HT1080 (cell line): ENCODE data around the gene C4orf50. TPM values are rescaled to one million over a fixed set of nuclear protein-coding genes. Genes with fewer than 3 reads are reported as not detected.
A peak's percentile ranks its signal among the peaks of the same experiment; 100 is the strongest.

ENCODE experiments used
- DNase-seq: peaks from one replicate; pipeline ENCODE4 v3.0.0-alpha.2; 2015; ENCODE audit warnings: low read depth
- total RNA-seq: library from RNA; depleted of rRNA; stranded (reverse); fragments of >200 nt; shearing (Covaris generic); gene quantifications from 2 replicates; pipeline ENCODE4 v1.2.3, GENCODE V29; 2014

C4orf50 gene
- total RNA-seq, 1 experiment from 2014 or later = not detected

- DNase-seq = no peak
Observed at GRCh38 chr4:5924461-5925125, 93.6 kb downstream of the C4orf50 start.

- DNase-seq = peak; percentile 34
Observed at GRCh38 chr4:5923376-5923775, 94.9 kb downstream of the C4orf50 start.

GRCh38 chr4:5922556-5922955, 95.7 kb downstream of the C4orf50 start:
- DNase-seq = no peak

DNA sequence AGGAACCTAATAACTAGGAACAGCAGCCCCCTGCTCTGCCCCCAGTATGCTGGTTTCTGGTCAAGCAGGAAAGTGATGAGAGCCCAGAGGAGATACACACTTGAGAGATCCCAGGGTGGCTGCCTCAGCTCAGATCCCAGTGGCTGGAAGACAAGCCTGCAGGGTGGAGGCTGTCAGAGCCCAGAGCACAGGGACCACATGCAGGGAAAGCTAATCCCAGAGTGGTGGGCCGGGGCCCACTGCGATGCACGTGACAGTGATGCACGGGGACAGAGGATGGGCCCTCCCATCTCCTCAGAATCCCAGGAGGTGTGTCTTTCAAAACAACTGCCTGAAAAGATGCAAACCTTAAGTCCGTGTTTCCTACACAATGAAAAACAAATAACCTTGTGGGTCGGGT, 96.2 kb downstream of the C4orf50 start:
- DNase-seq = no peak

DNA sequence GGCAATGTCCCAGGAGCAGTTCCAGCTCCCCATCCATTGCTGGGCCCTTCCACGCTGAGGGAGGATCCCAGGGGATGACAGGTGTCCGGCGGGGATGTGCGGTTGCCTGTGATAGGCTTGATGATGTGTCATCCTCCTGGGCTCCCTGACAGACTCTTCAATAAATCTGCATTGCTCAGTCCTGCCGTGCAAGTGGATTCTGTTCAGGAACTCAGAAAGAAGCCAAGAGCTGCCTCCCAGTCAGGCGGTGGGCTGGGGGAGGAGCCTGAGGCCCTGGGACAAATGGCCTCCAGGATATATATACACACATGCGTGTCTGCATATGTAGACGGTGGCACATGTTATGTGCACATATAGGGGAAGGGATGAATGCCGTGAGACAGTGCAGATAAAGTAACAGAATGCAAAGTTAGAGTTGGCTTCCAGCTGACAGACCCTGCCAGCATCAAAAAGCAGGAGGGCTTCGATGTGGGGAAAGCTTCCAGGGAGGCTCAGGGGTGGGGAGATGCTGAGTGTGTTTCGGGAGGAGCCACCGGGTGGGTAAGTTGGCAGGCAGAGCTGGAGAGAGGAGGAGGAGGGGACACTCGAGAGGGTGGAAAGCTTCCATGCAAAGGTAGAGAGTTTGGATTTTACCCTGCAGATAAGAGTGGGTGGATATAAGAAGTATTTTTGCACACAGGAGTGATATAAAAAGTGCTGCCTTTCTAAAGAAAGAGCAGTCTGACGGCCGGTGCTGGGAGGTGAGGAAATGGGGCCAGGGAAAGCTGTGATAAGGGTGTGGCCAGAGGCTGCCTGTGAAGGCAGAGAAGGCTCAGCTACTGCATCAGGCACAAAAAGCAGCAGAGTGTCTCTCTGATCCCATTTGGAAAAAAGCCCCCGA, 96.9 kb downstream of the C4orf50 start:
- peak; percentile 3 for DNase-seq

DNA sequence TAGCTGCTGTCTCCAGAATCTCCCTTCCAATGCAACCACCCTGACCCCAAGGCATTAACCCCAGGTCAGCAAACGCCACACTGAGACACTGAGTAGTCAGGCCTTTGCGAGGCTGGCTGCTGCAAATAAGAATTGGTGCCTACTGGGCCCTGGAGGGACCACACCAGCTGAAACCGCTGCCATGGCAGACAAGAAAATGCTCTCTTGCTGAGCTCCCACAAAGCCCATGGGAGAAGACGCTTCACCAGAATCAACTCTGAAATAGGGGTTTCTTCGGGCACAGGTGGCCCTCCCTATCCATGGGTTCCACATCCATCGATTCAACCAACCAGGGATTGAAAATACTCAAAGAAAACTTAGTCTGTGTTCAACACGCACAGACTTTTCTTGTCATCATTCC, 98.7 kb downstream of the C4orf50 start:
- DNase-seq = no peak

- DNase-seq = no peak
Observed at GRCh38 chr4:5919044-5919443, 99.2 kb downstream of the C4orf50 start.

DNA sequence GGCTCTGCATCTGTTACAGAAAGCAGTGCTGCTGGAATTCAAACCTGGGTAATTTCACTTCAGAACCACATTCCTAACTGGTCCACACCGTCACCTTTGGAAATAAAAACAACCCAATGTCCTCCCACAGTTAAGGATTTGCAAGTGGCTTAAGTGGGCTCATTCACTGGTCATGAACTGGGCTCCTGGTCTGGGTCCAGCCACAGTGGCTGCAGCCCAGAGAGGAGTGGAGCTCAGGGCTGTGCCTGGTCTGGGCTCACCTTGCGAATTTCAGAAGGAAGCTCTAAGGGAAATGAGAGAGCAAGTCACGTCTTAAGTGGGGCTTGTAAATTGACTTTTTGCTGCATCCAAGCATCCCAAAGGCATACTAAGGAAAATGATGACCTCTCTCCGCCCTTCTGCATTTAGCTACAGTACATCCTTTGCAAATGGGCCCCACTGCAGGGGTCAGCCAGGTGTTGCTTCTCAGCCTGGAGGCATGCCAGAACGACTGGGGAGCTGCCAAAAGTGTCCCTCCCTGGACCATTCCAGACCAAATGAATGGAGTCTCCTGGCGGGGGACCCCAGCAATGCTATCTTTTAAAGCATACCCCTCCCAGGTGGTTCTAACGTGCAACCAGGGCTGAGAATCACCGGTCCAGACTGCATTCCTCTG, 99.8 kb downstream of the C4orf50 start:
- no peak for DNase-seq

DNA sequence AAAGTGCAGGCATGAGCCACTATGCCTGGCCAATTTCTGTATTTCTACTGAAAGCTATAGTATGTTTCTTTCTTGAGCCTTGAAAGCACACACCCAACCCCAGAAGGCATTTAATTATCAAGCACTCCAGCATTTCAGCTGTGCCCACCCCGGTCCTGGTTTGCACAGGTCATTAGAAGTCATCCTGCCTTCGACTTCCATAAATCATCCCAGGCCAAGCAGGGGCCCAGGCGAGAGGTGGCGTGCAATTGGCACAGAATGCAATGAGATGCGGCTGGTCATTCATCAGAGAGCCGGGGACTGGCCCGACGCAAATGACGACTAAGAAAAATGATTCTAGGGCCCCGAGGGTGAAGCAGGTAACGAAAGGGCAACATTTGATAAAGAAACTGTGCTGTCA, 100.6 kb downstream of the C4orf50 start:
- no peak for DNase-seq

- DNase-seq = no peak
Observed at GRCh38 chr4:5916229-5916628, 102.0 kb downstream of the C4orf50 start.

DNA sequence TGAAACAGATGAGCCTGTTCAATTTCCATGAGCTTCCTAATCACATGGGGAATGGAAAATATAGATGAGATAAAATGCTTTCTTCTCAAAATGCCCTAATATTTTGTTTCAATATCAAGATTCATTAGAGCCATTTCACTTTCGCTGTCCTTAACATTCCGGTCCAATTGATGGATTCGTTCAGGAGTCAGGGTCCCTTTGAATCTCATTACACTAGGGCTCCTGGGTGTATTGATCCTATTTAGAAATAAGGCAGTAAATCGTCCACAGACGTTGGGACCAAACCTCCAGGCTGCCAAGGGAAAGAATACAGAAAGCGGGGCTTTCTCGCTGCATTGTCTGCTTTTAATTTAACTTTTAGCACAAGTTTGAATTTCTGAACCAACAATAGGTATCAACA, 104.8 kb downstream of the C4orf50 start:
- DNase-seq = no peak

- peak; percentile 11 for DNase-seq
Observed at GRCh38 chr4:5912614-5913019, 105.6 kb downstream of the C4orf50 start.

- no peak for DNase-seq
Observed at GRCh38 chr4:5908876-5909427, 109.3 kb downstream of the C4orf50 start.

GRCh38 chr4:5906191-5906590, 112.0 kb downstream of the C4orf50 start:
- DNase-seq = no peak

DNA sequence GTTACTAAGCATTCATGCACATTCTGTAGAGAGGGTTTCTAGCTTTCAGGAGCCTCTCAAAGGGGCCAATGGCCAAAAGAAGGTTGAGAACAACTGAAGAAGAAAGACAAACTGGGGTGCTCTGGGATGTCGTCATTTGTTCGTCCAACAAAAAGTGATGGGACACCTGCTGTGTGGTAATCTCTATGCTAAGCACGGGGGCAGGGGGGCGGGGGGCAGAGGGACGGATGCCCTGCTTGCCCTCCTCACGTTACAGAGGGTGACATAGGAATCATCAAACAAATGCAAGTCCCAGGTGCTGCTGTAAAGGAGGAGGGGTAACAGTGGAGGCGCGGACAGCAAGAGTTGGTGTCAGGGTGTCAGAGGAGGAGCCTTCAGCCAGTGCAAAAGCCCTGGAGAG, 112.5 kb downstream of the C4orf50 start:
- DNase-seq = no peak

GRCh38 chr4:5900844-5901243, 117.4 kb downstream of the C4orf50 start:
- no peak for DNase-seq

- no peak for DNase-seq
Observed at GRCh38 chr4:5899881-5900280, 118.3 kb downstream of the C4orf50 start.

DNA sequence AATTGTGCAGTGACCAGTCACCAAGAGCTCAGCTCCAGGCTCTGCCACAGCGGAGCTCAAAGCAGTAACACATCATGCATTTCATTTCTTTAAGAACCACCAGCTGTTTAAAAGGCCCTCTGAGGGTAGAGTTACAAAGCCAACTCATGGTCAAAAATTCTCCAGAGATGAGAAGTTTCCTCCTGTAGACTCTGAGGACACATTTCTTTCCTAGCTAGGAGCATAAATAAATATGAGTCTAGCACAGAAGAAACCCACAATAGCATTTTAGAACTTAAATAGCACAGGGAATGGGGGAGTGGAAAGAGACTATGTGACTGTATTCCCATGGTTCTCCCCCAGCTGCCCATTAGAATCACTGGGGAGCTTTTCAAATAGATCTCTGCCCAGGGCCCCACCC, 118.8 kb downstream of the C4orf50 start:
- DNase-seq = no peak

GRCh38 chr4:5897674-5898073, 120.6 kb downstream of the C4orf50 start:
- no peak for DNase-seq

DNA sequence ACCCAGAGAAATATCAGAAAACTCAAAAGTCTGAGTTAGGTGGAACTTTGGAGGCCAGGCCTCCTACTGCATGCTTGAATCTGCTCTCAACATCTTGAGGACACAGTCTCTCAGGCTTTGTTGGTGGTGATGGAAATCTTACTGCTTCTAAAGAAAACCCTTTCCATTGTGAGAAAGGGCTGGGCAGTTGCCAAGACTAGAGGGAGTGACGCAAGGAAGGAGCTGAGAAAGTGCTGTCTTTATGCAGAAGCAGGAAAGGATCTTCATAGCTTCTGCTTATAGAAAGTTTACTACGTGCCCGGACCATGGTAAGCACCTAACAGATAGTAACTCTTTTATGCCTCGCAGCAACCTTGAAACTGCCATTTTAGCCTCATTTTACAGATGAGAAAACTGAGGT, 122.9 kb downstream of the C4orf50 start:
- no peak for DNase-seq

DNA sequence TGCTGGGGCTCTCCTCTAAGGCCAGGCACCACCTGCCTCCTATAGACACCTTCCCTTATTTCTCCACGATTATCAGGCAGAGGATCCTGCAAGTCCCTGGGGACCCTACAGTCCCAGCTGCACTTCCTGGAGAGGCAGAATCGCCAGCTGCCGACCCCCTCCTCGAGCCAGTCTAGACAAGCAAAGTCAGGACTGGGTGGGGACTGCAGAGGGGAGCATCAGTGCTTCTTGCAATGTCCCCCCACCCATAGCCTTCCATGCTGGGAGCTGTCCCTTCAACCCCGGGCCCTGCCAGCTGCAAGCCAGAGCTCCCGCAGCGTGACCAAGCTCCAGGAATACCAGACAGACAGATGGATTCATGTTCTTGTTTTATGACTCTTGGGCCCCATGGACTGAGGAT, 124.0 kb downstream of the C4orf50 start:
- DNase-seq = no peak

- DNase-seq = no peak
Observed at GRCh38 chr4:5893591-5893990, 124.6 kb downstream of the C4orf50 start.
